ENCODE data around the gene CYTH2.

GRCh38 chr19:48433337-48433736, 35.8 kb upstream of the CYTH2 start:
- TF ChIP-seq SPI1 (IDR thresholded peaks at IDR 0.05; ENCODE audit: low read depth, low read length): no peak
- TF ChIP-seq POLR2A (IDR thresholded peaks at IDR 0.05; ENCODE audit: low read depth, low read length): no peak
